OCI-LY7 (cell line): ENCODE data around the gene ADGRF1. TPM values are rescaled to one million over a fixed set of nuclear protein-coding genes. Genes with fewer than 3 reads are reported as not detected.

ENCODE experiments used
- BruUV-seq: library from RNA; stranded (reverse); fragments of 400-500 nt; replicated peaks from 2 replicates; lab custom pipeline; 2021; lab: Mats Ljungman, UMichigan
- CTCF ChIA-PET: fragments of 300-600 bp; sonication (Branson Sonifier 250); formaldehyde crosslinking; loops from one replicate; lab custom pipeline; 2022; ENCODE audit warnings: antibody characterized with exemption; ENCODE audit not compliant: unreplicated experiment; lab: Charles Lee
- POLR2A ChIA-PET: fragments of 300-600 bp; sonication (Branson Sonifier 250); formaldehyde crosslinking; loops from one replicate; lab custom pipeline; 2022; ENCODE audit warnings: antibody characterized with exemption; lab: Charles Lee
- DNase-seq: peaks from one replicate; pipeline ENCODE4 v3.0.0-alpha.2; 2015; ENCODE audit warnings: low spot score
- H2AFZ ChIP-seq: fragments of 200-600 bp; sonication (generic), shearing (Covaris generic); 2 replicates; pipeline ENCODE4 v1.6.1; 2014; ENCODE audit warnings: mild to moderate bottlenecking, antibody characterized with exemption, low read length, moderate library complexity
- H3K27ac ChIP-seq: fragments of 200-600 bp; sonication (generic); 2 replicates; pipeline ENCODE4 v1.5.1; 2014; ENCODE audit warnings: mixed run types, low read depth, mild to moderate bottlenecking, moderate library complexity, low read length, inconsistent platforms; ENCODE audit not compliant: poor library complexity, severe bottlenecking
- H3K36me3 ChIP-seq: fragments of 200-600 bp; sonication (generic); 2 replicates; pipeline ENCODE4 v1.6.1; 2014; ENCODE audit warnings: mild to moderate bottlenecking, antibody characterized with exemption, low read length, moderate library complexity, mixed read lengths; ENCODE audit not compliant: insufficient read depth
- H3K4me1 ChIP-seq: fragments of 200-600 bp; sonication (generic); 2 replicates; pipeline ENCODE4 v1.5.1; 2014; ENCODE audit warnings: mild to moderate bottlenecking, low read length; ENCODE audit not compliant: insufficient read depth, poor library complexity, severe bottlenecking
- H3K4me2 ChIP-seq: fragments of 200-600 bp; sonication (generic); 2 replicates; pipeline ENCODE4 v1.6.1; 2014; ENCODE audit warnings: mild to moderate bottlenecking, low read length
- H3K4me3 ChIP-seq: fragments of 200-600 bp; sonication (generic); 2 replicates; pipeline ENCODE4 v1.5.1; 2014; ENCODE audit warnings: mild to moderate bottlenecking, low read depth, low read length; ENCODE audit not compliant: poor library complexity, severe bottlenecking
- H3K79me2 ChIP-seq: fragments of 200-600 bp; sonication (generic); 2 replicates; pipeline ENCODE4 v1.6.1; 2016; ENCODE audit warnings: low read depth, mild to moderate bottlenecking, low read length, moderate library complexity, mixed read lengths; ENCODE audit not compliant: insufficient read depth
- H3K9me2 ChIP-seq: fragments of 200-600 bp; sonication (generic); 2 replicates; pipeline ENCODE4 v1.6.1; 2016; ENCODE audit warnings: mild to moderate bottlenecking, low read length, mixed read lengths; ENCODE audit not compliant: insufficient read depth
- H3K9me3 ChIP-seq: fragments of 200-600 bp; sonication (generic); 2 replicates; pipeline ENCODE4 v1.6.1; 2014; ENCODE audit warnings: mild to moderate bottlenecking, mixed run types, low read length, mixed read lengths
- H4K20me1 ChIP-seq: fragments of 200-600 bp; sonication (generic); 2 replicates; pipeline ENCODE4 v1.6.1; 2014; ENCODE audit warnings: mild to moderate bottlenecking, antibody characterized with exemption, low read length, moderate library complexity, mixed read lengths; ENCODE audit not compliant: insufficient read depth
- CTCF ChIP-seq: fragments of 200-600 bp; sonication (generic); conservative IDR thresholded peaks from 2 replicates; pipeline ENCODE4 v1.5.1; 2014; ENCODE audit warnings: mild to moderate bottlenecking, antibody characterized with exemption, low read length, moderate library complexity, mixed read lengths
- EZH2phosphoT487 ChIP-seq: fragments of 200-600 bp; sonication (generic); IDR thresholded peaks from 2 replicates; pipeline ENCODE4 v1.6.1; 2018; ENCODE audit warnings: low read depth, borderline replicate concordance, mild to moderate bottlenecking, mixed run types, antibody characterized with exemption, low read length, moderate library complexity, mixed read lengths
- intact Hi-C: fragments of 100-400 bp; cut with micrococcal nuclease; formaldehyde crosslinking; loops from one replicate; pipeline ENCODE4 v1.10.0; 2022; ENCODE audit not compliant: unreplicated experiment
- total RNA-seq, 2 experiments: library from RNA; depleted of rRNA in 1 of 2; stranded (reverse); fragments of >200 nt in 1 of 2; shearing (Covaris generic) in 1 of 2; gene quantifications; 2 replicates each; pipeline ENCODE4 v1.2.3, GENCODE V29; 2014 to 2022

The ADGRF1 gene
- total RNA-seq, 2 experiments from 2014 or later, result not detected

- Histone ChIP-seq H3K9me2 (no peaks in the 10 kb centered on the region), H2AFZ (no peak overlapping the region), H3K4me2 (no peak overlapping the region), H3K36me3 (no peaks in the 10 kb centered on the region), H3K79me2 (no peaks in the 10 kb centered on the region), H3K9me3 (no peaks in the 10 kb centered on the region), H3K27ac (no peak overlapping the region), H4K20me1 (no peaks in the 10 kb centered on the region), H3K4me1 (no peaks in the 10 kb centered on the region), H3K4me3 (no peak overlapping the region)
- no peak for DNase-seq
- TF ChIP-seq CTCF (no peak), EZH2phosphoT487 (no peak)
- BruUV-seq, result no TSS peak
- intact Hi-C loops, result loop anchor here (5.0 to 10.0 kb wide), 2 partner anchors 64 to 636 kb away; no protein-coding TSS in a partner anchor
- ChIA-PET CTCF (interaction anchor here (0.6 kb wide), 1 partner anchor 56 kb away, joined by 3 read pairs; no protein-coding TSS in a partner anchor), POLR2A (interaction anchor here (0.5 to 0.7 kb wide), 2 partner anchors 34 to 70 kb away, joined by 3 to 6 read pairs; no protein-coding TSS in a partner anchor)
Measured at GRCh38 chr6:47048638-47049037, 6.5 kb upstream of the ADGRF1 start.

- H3K9me2 ChIP-seq, result no peaks in the 10 kb centered on the region
- H3K79me2 ChIP-seq, result no peaks in the 10 kb centered on the region
- H3K36me3 ChIP-seq, result no peaks in the 10 kb centered on the region
- TF ChIP-seq CTCF (peak; percentile 90), EZH2phosphoT487 (no peak)
- H2AFZ ChIP-seq, result peak overlapping the region; percentile 67; the same call in 1 of the 2 replicates
- 0 out of 2 replicates have a peak overlapping the region, but pooled peaks have one; percentile 14 for H3K4me2 ChIP-seq
- H3K4me1 ChIP-seq, result no peaks in the 10 kb centered on the region
- H3K27ac ChIP-seq, result no peak overlapping the region
- CTCF ChIA-PET, result interaction anchor here (0.6 kb wide), 2 partner anchors 50 to 57 kb away, joined by 3 to 4 read pairs; no protein-coding TSS in a partner anchor
- POLR2A ChIA-PET, result interaction anchor here (0.6 to 0.7 kb wide), 3 partner anchors 25 to 445 kb away, joined by 3 to 4 read pairs (median 4); no protein-coding TSS in a partner anchor
- peak; percentile 77 for DNase-seq
- BruUV-seq, result no TSS peak
- H4K20me1 ChIP-seq, result no peaks in the 10 kb centered on the region
- H3K4me3 ChIP-seq, result no peak overlapping the region
- H3K9me3 ChIP-seq, result no peaks in the 10 kb centered on the region
- intact Hi-C loops, result loop anchor here (2.0 to 10.0 kb wide), 3 partner anchors 63 to 635 kb away; no protein-coding TSS in a partner anchor
Measured at GRCh38 chr6:47047479-47048407, 5.6 kb upstream of the ADGRF1 start.
